IPS DF 19.7 (cell line): ENCODE data around the gene C18orf54.
"Not testable (repeated sequence)": the region's sequence is repeated elsewhere in the genome, so short reads cannot be mapped to it uniquely, and the experiment has no call there.

Experiments
- DNase-seq: peaks from one replicate; pipeline ENCODE4 v3.0.0-alpha.2; 2013; ENCODE audit warnings: low read depth, low spot score

The C18orf54 gene

GRCh38 chr18:54386800-54387495 is 29.2 kb downstream of the C18orf54 start:
- DNase-seq: not testable (repeated sequence)

- no peak for DNase-seq
These were observed 29.9 kb downstream of the C18orf54 start for GRCh38 chr18:54387631-54388030.

- DNase-seq: peak; percentile 90
These were observed 30.8 kb downstream of the C18orf54 start for GRCh38 chr18:54388203-54389142.

GRCh38 chr18:54389143-54389505 is 31.4 kb downstream of the C18orf54 start:
- no peak for DNase-seq

- no peak for DNase-seq
These were observed 33.1 kb downstream of the C18orf54 start for GRCh38 chr18:54390838-54391237.

DNA sequence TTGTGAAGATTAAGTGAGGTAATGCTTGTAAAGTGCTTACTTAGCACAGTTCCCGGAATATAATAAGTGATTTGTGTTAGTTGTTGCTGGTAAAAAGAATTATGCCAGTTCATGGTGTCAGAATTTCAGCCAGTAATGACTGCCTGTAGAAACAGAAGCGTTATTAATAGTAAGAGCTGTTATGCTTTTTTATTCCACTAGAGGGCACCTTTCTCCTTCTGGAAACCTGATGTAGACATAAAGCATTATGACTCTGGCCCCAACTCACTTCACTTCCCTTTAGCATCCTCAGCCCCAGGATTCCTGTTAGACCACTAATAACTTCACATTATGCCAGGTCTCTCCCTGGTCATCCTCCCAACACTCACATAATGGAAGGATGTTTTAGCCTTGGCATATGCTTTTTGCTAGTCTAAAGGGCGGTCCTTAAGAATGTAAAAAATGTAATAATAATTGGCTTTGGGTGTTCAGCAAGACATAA is 34.9 kb downstream of the C18orf54 start:
- no peak for DNase-seq

- no peak for DNase-seq
These were observed 36.1 kb downstream of the C18orf54 start for GRCh38 chr18:54393648-54394294.

- DNase-seq: no peak
These were observed 39.1 kb downstream of the C18orf54 start for GRCh38 chr18:54396760-54397159.

DNA sequence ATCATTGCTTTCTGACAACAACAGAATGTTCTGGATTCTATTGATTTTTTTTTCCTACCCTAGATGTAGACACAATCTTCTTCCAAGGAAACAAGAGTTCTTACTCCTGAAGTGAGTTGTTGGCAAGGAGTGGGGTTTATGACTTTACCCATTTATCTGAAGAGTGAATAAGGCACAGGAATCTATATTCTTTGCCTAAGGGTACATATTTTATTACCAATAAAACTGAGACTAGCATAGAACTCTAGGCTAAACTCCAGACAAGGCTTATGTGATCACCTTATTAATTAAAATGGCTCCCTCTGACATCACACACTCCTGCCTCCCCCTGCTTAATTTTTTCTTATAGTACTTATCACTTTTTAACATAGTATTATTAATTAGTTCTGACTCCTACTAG is 47.6 kb downstream of the C18orf54 start:
- no peak for DNase-seq

GRCh38 chr18:54411781-54412180 is 54.1 kb downstream of the C18orf54 start:
- DNase-seq: no peak

DNA sequence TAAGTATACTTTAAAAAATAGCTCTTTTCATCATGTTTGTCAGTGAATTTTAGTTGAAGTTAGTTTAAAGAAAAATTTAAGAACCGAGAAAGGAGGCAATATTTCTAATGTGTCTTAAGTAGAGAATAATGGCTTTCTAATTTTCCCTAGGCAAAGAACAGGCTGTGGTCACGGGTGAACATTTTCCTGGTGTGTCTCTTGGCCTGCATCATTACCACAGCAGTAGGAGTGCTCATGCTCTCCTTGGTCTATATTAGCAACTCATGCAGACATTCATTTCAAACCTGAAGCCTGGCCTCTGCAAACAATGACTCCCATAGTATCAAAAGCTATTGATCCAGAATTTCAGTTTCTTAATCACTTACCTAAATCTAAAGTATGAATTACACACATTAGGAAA is 57.4 kb downstream of the C18orf54 start:
- DNase-seq: no peak

- no peak for DNase-seq
These were observed 58.7 kb downstream of the C18orf54 start for GRCh38 chr18:54416436-54416835.

DNA sequence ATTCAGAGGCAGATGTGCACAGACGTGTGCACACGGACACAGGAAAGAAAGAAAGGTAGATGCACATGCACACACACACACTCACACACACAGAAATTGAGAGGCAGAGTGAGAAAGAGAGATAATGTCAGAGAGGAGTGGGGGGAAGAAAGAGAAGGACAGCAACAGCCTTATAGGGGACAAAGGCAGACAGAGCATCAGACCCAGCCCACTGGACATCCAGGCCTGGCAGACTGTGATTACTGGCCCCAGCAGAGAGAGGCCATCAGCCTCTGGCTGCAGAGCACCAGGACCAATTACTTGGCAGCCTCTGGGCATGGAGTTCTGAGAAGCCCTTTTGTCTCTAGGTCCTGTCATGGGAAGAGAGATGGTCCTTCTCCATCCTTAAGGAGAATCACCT is 66.1 kb downstream of the C18orf54 start:
- DNase-seq: no peak

DNA sequence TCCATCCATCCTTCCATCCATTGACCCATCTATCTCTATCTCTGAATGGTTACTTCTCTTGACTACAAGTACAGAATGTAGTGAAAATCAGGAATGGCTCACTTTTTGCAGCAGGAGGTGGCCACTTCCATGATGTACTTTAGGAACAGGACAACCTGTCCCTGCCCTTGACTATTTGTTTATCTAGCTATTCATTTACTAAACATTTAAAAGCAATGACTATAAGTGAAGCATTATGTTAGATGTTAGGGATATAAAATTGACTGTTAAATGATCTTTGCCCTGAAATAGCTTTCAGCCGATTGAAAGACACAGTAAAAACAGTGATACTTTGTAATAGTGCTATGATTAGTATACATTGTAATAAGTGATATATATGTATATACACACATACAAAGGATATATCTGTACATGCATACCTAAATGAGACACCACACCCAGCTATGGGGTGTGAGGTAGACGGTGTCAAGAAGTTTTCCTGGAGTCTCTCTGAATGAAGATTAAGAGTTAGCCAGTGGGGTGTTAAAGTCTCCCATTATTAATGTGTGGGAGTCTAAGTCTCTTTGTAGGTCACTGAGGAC is 68.5 kb downstream of the C18orf54 start:
- DNase-seq: no peak
